Stomach (tissue), 4 donors: ENCODE measurements around the gene TRIM62.

ENCODE experiments used
- EP300 ChIP-seq: sonication (generic); formaldehyde crosslinking; IDR thresholded peaks from one replicate; pipeline ENCODE4 v1.6.1; 2017; ENCODE audit warnings: antibody characterized with exemption
- TF ChIP-seq, protein P1 (sequence below), 7 experiments: fragments of 450-650 bp in 4 of 7; fragments of 200-600 bp in 3 of 7; sonication (generic) in 3 of 7; IDR thresholded peaks; one replicate each; pipeline ENCODE4 v1.5.1; 2016 to 2019; ENCODE audit warnings: antibody characterized with exemption in 7 of 7, control low read depth in 2 of 7, mild to moderate bottlenecking in 1 of 7

GRCh38 chr1:33155877-33156538, 25.8 kb downstream of the TRIM62 start:
- TF ChIP-seq, protein P1, sequence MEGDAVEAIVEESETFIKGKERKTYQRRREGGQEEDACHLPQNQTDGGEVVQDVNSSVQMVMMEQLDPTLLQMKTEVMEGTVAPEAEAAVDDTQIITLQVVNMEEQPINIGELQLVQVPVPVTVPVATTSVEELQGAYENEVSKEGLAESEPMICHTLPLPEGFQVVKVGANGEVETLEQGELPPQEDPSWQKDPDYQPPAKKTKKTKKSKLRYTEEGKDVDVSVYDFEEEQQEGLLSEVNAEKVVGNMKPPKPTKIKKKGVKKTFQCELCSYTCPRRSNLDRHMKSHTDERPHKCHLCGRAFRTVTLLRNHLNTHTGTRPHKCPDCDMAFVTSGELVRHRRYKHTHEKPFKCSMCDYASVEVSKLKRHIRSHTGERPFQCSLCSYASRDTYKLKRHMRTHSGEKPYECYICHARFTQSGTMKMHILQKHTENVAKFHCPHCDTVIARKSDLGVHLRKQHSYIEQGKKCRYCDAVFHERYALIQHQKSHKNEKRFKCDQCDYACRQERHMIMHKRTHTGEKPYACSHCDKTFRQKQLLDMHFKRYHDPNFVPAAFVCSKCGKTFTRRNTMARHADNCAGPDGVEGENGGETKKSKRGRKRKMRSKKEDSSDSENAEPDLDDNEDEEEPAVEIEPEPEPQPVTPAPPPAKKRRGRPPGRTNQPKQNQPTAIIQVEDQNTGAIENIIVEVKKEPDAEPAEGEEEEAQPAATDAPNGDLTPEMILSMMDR (IDR thresholded peaks at IDR 0.05): no peak
- TF ChIP-seq EP300: no peak
